Measurements from ENCODE around the gene ARHGEF6. TPM values are rescaled to one million over a fixed set of nuclear protein-coding genes. Genes with fewer than 3 reads are reported as not detected.
"Not testable (repeated sequence)": the region's sequence is repeated elsewhere in the genome, so short reads cannot be mapped to it uniquely, and the experiment has no call there.

ARHGEF6 gene
- 16.8 TPM for polyA plus RNA-seq (2013, experiment 1 of 2; ENCODE audit: insufficient read length)
- 19.8 TPM for polyA plus RNA-seq (2013, experiment 2 of 2; ENCODE audit: insufficient read length)

DNA sequence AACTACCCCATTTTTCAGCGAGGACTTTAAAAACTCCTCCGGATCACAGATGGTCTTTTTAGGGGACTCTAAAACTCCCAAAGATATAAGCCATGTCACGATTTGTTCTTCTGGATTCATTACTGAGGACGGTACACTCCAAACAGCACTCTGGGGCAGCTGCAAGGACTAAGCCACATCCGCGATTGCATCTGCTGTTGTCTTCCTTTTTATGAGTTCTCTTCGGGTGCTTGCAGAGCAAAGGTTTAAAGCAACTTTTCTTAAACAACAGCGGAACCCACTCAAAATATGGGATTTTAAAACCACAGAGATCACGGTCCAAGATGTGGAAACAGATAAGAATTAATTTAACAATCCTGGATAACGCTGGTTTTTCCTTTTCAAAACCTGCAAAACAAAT, at the start of gene ARHGEF6:
ARHGEF6 (minus strand) TSS at position 170 of the 400 bp plus-strand sequence; CDS start at position 120, 50 bp downstream.
- no peak for DNase-seq

DNA sequence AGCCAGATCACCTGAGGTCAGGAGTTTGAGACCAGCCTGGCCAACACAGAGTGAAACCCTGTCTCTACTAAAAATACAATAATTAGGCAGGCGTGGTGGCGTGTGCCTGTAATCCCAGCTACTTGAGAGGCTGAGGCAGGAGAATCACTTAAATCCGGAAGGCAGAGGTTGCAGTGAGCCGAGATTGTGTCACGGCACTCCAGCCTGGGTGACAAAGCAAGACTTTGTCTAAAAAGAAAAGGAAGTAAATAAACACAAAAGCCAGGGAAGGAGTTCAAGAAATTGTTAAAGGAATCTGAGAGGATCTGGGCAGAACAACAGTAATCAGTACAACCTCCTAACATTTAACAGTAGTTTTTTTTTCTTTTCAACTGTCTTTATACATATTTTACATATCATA, 48.7 kb upstream of the ARHGEF6 start:
- DNase-seq = no peak

DNA sequence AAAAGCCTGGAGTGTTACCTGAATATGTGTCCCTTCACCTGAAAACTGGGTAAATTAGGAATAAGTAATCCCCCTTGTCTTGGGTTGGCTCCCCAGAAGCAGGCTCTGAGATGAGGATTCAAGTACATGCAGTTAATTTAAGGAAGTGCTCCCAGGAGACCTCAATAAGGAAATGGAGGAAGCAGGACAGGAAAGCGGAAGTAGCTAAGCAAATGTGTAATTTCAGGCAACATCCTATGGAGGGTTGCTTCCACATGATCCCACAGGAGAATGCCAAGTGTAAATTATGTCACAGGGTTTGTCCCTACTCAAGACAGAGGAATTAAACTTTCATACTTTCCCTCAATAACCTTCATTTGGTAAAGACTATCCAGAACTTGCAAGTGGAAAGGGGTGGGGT, 48.1 kb upstream of the ARHGEF6 start:
- DNase-seq = no peak

- DNase-seq = no peak
Measured at GRCh38 chrX:136827026-136827425, 46.3 kb upstream of the ARHGEF6 start.

DNA sequence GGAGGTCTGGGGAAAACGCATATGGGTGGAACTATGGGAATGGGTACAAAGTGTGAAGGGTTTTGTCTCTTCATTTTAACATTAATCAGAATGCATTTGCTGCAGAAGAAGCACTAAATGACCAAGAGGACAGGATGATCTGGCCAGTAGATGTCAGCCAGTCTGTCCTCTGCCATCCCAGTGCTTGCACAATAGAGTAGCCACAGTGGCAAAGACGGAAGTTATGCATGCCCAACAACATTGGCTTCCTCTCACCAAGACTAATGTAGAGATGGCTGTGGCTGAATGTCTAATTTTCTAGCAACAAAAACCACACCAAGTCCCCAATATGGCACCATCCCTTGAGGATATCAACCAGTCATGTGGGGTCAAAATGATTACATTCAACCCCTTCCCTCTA, 45.0 kb upstream of the ARHGEF6 start:
- no peak for DNase-seq

DNA sequence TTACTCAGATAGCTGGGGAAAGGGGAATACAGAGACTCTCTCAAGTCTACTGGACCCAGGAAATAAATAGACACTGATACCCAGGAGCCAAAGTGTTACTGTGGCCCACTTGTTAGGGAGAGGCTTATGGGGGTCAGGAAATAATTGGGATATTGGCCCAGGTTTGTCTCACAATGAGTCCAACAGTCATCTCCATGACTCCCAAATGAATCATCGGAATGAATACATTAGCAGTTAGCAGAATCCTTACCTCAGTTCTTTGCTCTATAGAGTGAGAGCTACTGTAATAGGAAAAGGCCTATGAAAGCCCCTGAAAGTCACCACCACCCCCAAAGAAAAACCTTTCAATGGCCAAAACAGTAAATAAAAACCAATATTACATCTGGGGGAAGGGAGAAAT, 42.4 kb upstream of the ARHGEF6 start:
- DNase-seq = peak; percentile 26

DNA sequence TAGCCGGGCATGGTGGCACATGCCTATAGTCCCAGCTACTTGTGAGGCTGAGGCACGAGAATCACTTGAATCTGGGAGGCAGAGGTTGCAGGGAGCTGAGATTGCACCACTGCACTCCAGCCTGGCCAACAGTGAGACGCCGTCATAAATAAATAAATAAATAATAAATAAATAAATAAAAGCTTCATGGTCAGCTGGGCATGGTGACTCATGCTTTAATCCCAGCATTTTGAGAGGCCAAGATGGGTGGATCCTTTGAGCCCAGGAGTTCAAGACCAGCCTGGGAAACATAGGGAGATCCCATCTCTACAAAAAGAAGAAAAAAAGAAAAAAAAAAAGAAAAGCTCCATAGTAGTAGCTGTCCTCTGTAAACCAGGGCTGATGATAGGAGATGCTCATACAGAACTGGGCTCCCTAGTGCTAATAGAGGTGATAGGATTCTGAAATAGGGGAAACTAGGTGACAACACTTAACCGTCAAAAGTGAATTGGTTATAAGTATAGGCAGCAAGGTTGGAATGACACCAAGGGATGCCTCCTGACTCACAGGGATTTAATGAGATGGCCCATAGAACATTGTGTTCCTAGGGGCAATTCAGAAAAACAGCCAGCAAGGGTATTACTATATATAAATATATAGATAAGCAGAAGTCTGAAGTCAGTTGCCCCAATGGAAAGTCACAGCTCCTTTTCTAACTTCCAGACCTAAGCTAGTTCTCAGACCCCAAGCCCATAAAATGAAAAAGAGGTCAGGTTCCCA, 41.8 kb upstream of the ARHGEF6 start:
- no peak for DNase-seq

- not testable (repeated sequence) for DNase-seq
Measured at GRCh38 chrX:136819756-136820155, 39.0 kb upstream of the ARHGEF6 start.

- DNase-seq = no peak
Measured at GRCh38 chrX:136819031-136819703, 38.4 kb upstream of the ARHGEF6 start.

DNA sequence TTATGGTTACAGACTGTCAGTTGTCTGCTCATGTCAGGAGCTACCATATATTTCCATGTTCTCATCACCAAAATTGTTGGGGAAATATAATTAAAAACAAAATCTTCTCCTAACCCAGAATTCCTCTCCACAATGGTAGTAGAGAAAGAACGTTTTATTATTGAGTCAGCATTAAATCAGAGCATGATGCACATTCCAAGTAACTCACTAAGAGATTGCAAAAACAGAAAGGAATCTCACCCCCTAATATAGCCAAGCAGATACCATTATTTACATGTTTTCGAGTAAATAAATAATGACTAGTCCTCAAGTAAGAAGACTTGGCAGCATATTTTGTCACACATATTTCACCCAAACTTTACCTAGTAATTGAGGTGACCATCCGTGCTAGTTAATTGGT, 36.2 kb upstream of the ARHGEF6 start:
- peak; percentile 60 for DNase-seq

GRCh38 chrX:136814847-136815750, 34.4 kb upstream of the ARHGEF6 start:
- DNase-seq = no peak

- DNase-seq = peak; percentile 14
Measured at GRCh38 chrX:136812286-136812685, 31.6 kb upstream of the ARHGEF6 start.

DNA sequence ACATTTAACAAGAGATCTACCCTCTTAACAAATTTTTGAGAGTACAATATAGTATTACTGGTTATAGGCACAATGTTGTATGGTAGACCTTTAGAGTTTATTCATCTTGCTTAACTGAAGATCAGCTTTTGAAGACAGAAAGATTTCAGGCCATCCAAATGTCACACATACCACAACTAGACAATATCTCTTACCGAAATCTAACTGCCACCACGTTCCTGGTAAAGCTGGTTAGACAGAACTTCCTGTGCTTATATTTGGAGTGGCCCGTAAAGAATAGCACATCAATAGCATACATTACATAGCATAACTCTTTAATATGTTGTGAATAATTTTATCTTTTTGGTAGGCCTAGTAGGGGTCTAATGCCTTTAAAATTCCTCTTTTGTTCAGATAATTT, 29.8 kb upstream of the ARHGEF6 start:
- DNase-seq = no peak

GRCh38 chrX:136806891-136807410, 26.2 kb upstream of the ARHGEF6 start:
- DNase-seq = no peak

DNA sequence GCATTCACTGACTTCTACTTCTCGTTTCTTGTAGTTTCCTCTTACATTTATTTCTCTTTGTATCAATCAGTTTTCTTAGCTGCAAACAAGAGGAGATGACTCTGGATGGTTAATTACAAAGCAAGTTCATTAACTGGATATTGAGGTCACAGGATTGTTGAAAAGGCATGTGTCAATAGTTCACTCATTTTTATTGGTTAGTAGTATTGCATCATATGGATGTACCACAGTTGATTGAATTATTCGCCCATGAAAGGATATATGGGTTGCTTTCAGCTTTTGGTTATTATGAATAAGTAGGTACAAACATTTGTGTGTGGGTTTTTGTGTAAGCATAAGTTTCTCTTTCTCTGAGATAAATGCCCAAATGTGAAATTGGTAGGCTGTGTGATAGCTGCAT, 21.8 kb upstream of the ARHGEF6 start:
- no peak for DNase-seq

DNA sequence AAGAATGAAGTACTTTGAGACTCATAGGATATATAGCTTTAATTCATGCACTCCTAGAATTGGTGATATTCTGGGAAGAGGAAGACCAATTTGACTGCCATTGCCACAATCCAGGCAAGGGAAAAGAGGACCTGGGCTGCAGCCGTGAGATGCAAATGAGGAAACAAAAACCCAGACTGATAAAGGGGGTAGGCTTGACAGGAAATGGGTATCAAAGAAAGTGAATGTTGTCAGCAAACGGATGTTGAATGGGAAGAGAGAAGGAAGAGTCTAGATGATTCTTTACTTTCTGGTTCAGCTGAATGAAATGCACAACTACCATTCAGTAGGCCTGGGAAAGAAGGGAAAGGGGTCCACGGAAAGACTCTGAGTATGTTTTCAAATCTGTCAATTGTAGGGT, 17.1 kb upstream of the ARHGEF6 start:
- DNase-seq = no peak

GRCh38 chrX:136795132-136795531, 14.4 kb upstream of the ARHGEF6 start:
- DNase-seq = not testable (repeated sequence)

GRCh38 chrX:136794660-136795059, 13.9 kb upstream of the ARHGEF6 start:
- DNase-seq = not testable (repeated sequence)

GRCh38 chrX:136794080-136794479, 13.3 kb upstream of the ARHGEF6 start:
- no peak for DNase-seq

- DNase-seq = no peak
Measured at GRCh38 chrX:136789856-136790255, 9.1 kb upstream of the ARHGEF6 start.

GRCh38 chrX:136784231-136784630, 3.5 kb upstream of the ARHGEF6 start:
- no peak for DNase-seq

DNA sequence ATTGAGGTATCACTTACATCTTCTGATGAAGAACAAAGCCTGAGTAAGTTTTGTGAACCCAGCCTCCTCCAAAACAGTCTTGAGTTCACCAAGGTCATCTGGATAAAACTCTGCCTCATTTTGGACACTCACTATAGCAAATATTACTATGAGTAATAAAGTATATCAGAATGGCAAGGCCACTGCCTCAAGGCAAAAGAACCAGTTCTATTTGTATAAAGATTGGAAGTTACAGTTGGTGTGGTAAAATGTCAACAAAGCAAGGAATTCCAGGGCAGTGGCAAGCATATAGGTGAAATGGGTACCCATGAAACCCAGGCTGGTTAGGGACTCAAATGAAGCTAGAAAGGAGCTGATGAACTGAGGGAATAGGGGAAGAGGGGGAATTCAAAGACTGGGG, 2.4 kb upstream of the ARHGEF6 start:
- DNase-seq = no peak

All from fibroblast of skin of scalp (primary cell).